ENCODE measurements around the gene GLB1L2.

Gene GLB1L2

GRCh38 chr11:134425413-134425812 lies 93.6 kb downstream of the GLB1L2 start:
- no peaks in the 10 kb centered on the region for H3K4me1 ChIP-seq (ENCODE audit: control insufficient read depth in 1 of 2, insufficient read depth in 2 of 2, low read length in 2 of 2)
- no peak overlapping the region for H2AK5ac ChIP-seq (ENCODE audit: low read length)
- no peak overlapping the region for H3K4ac ChIP-seq (ENCODE audit: low read depth, low read length)
- H3K4me2 ChIP-seq (ENCODE audit: low read length) = no peak overlapping the region
- H4K8ac ChIP-seq (ENCODE audit: low read depth, low read length) = no peak overlapping the region
- H3K4me3 ChIP-seq (ENCODE audit: low read depth, low read length) = no peak overlapping the region
- H3K14ac ChIP-seq (ENCODE audit: low read length) = no peak overlapping the region
- DNase-seq = no peak
- peaks cover 6% of the 10 kb centered on the region for H3K9me3 ChIP-seq (ENCODE audit: insufficient read depth, low read depth, low read length)
- no peaks in the 10 kb centered on the region for H3K27me3 ChIP-seq (ENCODE audit: insufficient read depth, low read length)
- no peaks in the 10 kb centered on the region for H3K36me3 ChIP-seq (ENCODE audit: control insufficient read depth in 1 of 2, insufficient read depth in 2 of 2, low read length in 2 of 2)
- H2BK5ac ChIP-seq (ENCODE audit: low read depth, low read length, poor library complexity) = no peak overlapping the region
- no peak overlapping the region for H3K9ac ChIP-seq (ENCODE audit: low read length)
- WGBS (ENCODE audit: extremely low coverage, insufficient coverage, insufficient read length) = no CpG with 5 or more reads among the region's 2 CpGs
- H3K79me2 ChIP-seq (ENCODE audit: control insufficient read depth, insufficient read depth, low read length, poor library complexity) = no peaks in the 10 kb centered on the region
- no peak overlapping the region for H2BK120ac ChIP-seq (ENCODE audit: insufficient read depth, low read length, poor library complexity)
- H3K79me1 ChIP-seq (ENCODE audit: low read length) = no peaks in the 10 kb centered on the region
- H4K12ac ChIP-seq (ENCODE audit: low read depth, low read length) = no peak overlapping the region
- H2AFZ ChIP-seq (ENCODE audit: insufficient read depth, low read length, poor library complexity) = no peak overlapping the region
- no peak overlapping the region for H3K18ac ChIP-seq (ENCODE audit: low read length)
- H4K91ac ChIP-seq (ENCODE audit: low read depth, low read length) = no peak overlapping the region
- no peak overlapping the region for H2BK12ac ChIP-seq (ENCODE audit: low read length)
- no peak overlapping the region for H3K27ac ChIP-seq (ENCODE audit: low read depth, low read length)
- no peak overlapping the region for H3K23ac ChIP-seq (ENCODE audit: low read length)

All from trophoblast cell (in vitro differentiated cells and primary cell).